GM23338 (cell line): ENCODE measurements around the gene DRD2. TPM values are rescaled to one million over a fixed set of nuclear protein-coding genes. Genes with fewer than 3 reads are reported as not detected.

Source experiments
- ATAC-seq: fragments of 200-7000 bp; cut with Tn5 transposase; 3 replicates; pipeline ENCODE4 v1.9.1; 2020
- DNase-seq: peaks from one replicate; pipeline ENCODE4 v3.0.0-alpha.2; 2015; ENCODE audit warnings: low spot score
- H2AFZ ChIP-seq: fragments of 200-600 bp; sonication (generic); 2 replicates; pipeline ENCODE4 v1.8.0; 2016; ENCODE audit warnings: antibody characterized with exemption, mild to moderate bottlenecking, moderate library complexity
- H3F3A ChIP-seq: fragments of 200-600 bp; sonication (generic); replicated peaks from 2 replicates; pipeline ENCODE4 v1.8.0; 2017; ENCODE audit warnings: antibody characterized with exemption, mixed run types, low read depth
- H3K27ac ChIP-seq: fragments of 200-600 bp; sonication (generic); 2 replicates; pipeline ENCODE4 v1.6.1; 2016; ENCODE audit warnings: low read depth
- H3K27me3 ChIP-seq: fragments of 200-600 bp; sonication (generic); 2 replicates; pipeline ENCODE4 v1.8.0; 2016; ENCODE audit warnings: mild to moderate bottlenecking, mixed run types, moderate library complexity; ENCODE audit not compliant: insufficient read depth
- H3K36me3 ChIP-seq: fragments of 200-600 bp; sonication (generic); 2 replicates; pipeline ENCODE4 v1.8.0; 2016; ENCODE audit warnings: mild to moderate bottlenecking; ENCODE audit not compliant: insufficient read depth
- H3K4me1 ChIP-seq: fragments of 200-600 bp; sonication (generic); 2 replicates; pipeline ENCODE4 v1.8.0; 2016; ENCODE audit warnings: mild to moderate bottlenecking, moderate library complexity; ENCODE audit not compliant: insufficient read depth
- H3K4me2 ChIP-seq: fragments of 200-600 bp; sonication (generic); 2 replicates; pipeline ENCODE4 v1.7.1; 2017; ENCODE audit warnings: mixed run types
- H3K4me3 ChIP-seq: fragments of 200-600 bp; sonication (generic); 2 replicates; pipeline ENCODE4 v1.6.1; 2016; ENCODE audit warnings: mixed run types
- H3K79me2 ChIP-seq: fragments of 200-600 bp; sonication (generic); replicated peaks from 2 replicates; pipeline ENCODE4 v1.8.0; 2017; ENCODE audit warnings: mild to moderate bottlenecking; ENCODE audit not compliant: insufficient read depth
- H3K9me2 ChIP-seq: fragments of 200-600 bp; sonication (generic); 2 replicates; pipeline ENCODE4 v1.8.0; 2017; ENCODE audit not compliant: insufficient read depth
- H4K20me1 ChIP-seq: fragments of 200-600 bp; sonication (generic); replicated peaks from 2 replicates; pipeline ENCODE4 v1.8.0; 2017; ENCODE audit warnings: mild to moderate bottlenecking; ENCODE audit not compliant: insufficient read depth
- H3K27ac Mint-ChIP-seq: 2 replicates; pipeline ENCODE4 v1.8.0; 2020; ENCODE audit warnings: inconsistent platforms, mild to moderate bottlenecking, moderate library complexity, mixed read lengths
- H3K27me3 Mint-ChIP-seq: 3 replicates; pipeline ENCODE4 v1.8.0; 2022; ENCODE audit warnings: low read depth, mild to moderate bottlenecking, moderate library complexity, mixed read lengths, inconsistent platforms; ENCODE audit not compliant: insufficient read depth, poor library complexity
- H3K36me3 Mint-ChIP-seq: 3 replicates; pipeline ENCODE4 v1.8.0; 2021; ENCODE audit warnings: low read depth, mild to moderate bottlenecking, inconsistent platforms, moderate library complexity, mixed read lengths
- H3K4me1 Mint-ChIP-seq: 3 replicates; pipeline ENCODE4 v1.8.0; 2020; ENCODE audit warnings: mild to moderate bottlenecking, inconsistent platforms, mixed read lengths
- H3K4me3 Mint-ChIP-seq: 3 replicates; pipeline ENCODE4 v1.8.0; 2021; ENCODE audit warnings: moderate library complexity, mild to moderate bottlenecking, inconsistent platforms, mixed read lengths
- H3K9me3 Mint-ChIP-seq: 3 replicates; pipeline ENCODE4 v1.8.0; 2020; ENCODE audit warnings: moderate library complexity, mild to moderate bottlenecking, inconsistent platforms, mixed read lengths
- CREB1 ChIP-seq: fragments of 250-450 bp; sonication (Bioruptor Pico); IDR thresholded peaks from 2 replicates; pipeline ENCODE4 v1.5.0; 2020; ENCODE audit warnings: low read depth, mild to moderate bottlenecking, moderate library complexity
- EZH2 ChIP-seq: fragments of 200-600 bp; sonication (generic); IDR thresholded peaks from one replicate; pipeline ENCODE4 v1.8.0; 2017; ENCODE audit warnings: antibody characterized with exemption, mild to moderate bottlenecking, low read depth; ENCODE audit not compliant: unreplicated experiment
- EZH2phosphoT487 ChIP-seq: fragments of 200-600 bp; sonication (generic); IDR thresholded peaks from one replicate; pipeline ENCODE4 v1.8.1; 2018; ENCODE audit warnings: antibody characterized with exemption; ENCODE audit not compliant: unreplicated experiment
- JUNB ChIP-seq: IDR thresholded peaks from one replicate; pipeline ENCODE4 v1.6.1; 2016; ENCODE audit warnings: antibody characterized with exemption; ENCODE audit not compliant: unreplicated experiment
- NANOG ChIP-seq: IDR thresholded peaks from 2 replicates; pipeline ENCODE4 v1.6.1; 2016; ENCODE audit warnings: antibody characterized with exemption, borderline replicate concordance
- POLR2AphosphoS5 ChIP-seq: IDR thresholded peaks from 2 replicates; pipeline ENCODE4 v1.6.1; 2016; ENCODE audit warnings: antibody characterized with exemption, low read depth
- STAT1 ChIP-seq: IDR thresholded peaks from one replicate; pipeline ENCODE4 v1.6.1; 2016; ENCODE audit warnings: antibody characterized with exemption; ENCODE audit not compliant: unreplicated experiment
- ZNF114 ChIP-seq: fragments of 250-450 bp; sonication (Bioruptor Pico); IDR thresholded peaks from 2 replicates; pipeline ENCODE4 v1.5.0; 2020; ENCODE audit warnings: mild to moderate bottlenecking, moderate library complexity
- ZNF331 ChIP-seq: fragments of 250-450 bp; sonication (Bioruptor Pico); IDR thresholded peaks from 2 replicates; pipeline ENCODE4 v1.5.0; 2020; ENCODE audit warnings: low read depth, mild to moderate bottlenecking, moderate library complexity
- polyA plus RNA-seq: library from polyadenylated mRNA; unstranded; fragments of >200 nt; fragmentation: Nextera tagmentation; extraction: Ambion mirVana; gene quantifications from 2 replicates; pipeline ENCODE4 v1.2.1, GENCODE V29; 2016
- total RNA-seq: library from RNA; depleted of rRNA; stranded (reverse); fragments of >200 nt; shearing (Covaris generic); gene quantifications from 2 replicates; pipeline ENCODE4 v1.2.3, GENCODE V29; 2014
- TF ChIP-seq, protein P1 (sequence below): fragments of 250-450 bp; sonication (Bioruptor Pico); IDR thresholded peaks from 2 replicates; pipeline ENCODE4 v1.5.0; 2020; ENCODE audit warnings: mild to moderate bottlenecking, moderate library complexity
- TF ChIP-seq, protein P2 (sequence below), 2 experiments: fragments of 200-600 bp in 1 of 2; sonication (generic) in 1 of 2; conservative IDR thresholded peaks; 2 replicates each; pipeline versions ENCODE4 v1.5.1 to v1.6.1; 2016 to 2017; ENCODE audit warnings: antibody characterized with exemption in 2 of 2, low read depth in 2 of 2, mild to moderate bottlenecking in 2 of 2, moderate library complexity in 1 of 2
- TF ChIP-seq, protein P3 (sequence below): IDR thresholded peaks from 2 replicates; pipeline ENCODE4 v1.6.1; 2016; ENCODE audit warnings: antibody characterized with exemption
- TF ChIP-seq, protein P4 (sequence below): IDR thresholded peaks from one replicate; pipeline ENCODE4 v1.6.1; 2018; ENCODE audit warnings: antibody characterized with exemption; ENCODE audit not compliant: unreplicated experiment

DRD2 gene
- total and polyA plus RNA-seq, 2 experiments from 2014 or later = 0.21 to 0.66 TPM

DNA sequence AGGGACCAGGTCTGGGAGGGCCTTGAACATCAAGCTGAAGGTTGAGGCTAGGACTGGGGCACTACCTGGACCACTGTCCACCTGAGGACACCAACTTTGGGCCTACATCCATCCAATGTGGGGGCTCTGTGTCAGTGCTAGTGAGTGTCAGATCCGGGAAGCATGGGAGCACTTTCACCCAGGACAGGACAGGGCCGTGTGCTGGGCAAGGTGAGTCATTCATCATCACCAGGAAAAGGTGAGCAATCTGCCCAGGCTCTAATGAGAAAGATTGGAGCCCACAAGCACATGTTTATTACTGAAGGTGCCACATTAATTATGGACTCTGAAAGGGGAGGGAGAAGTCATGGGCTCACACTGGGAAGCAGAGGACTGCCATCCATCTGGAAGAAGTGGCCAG, 39.7 kb upstream of the DRD2 start:
- H3K4me1 ChIP-seq = no peaks in the 10 kb centered on the region
- no peak overlapping the region for H3K27ac ChIP-seq
- no peaks in the 10 kb centered on the region for H3K36me3 ChIP-seq
- no peak overlapping the region for H3K4me3 ChIP-seq
- Mint-ChIP-seq H3K4me3 (no peak overlapping the region), H3K27me3 (no peaks in the 10 kb centered on the region), H3K4me1 (no peaks in the 10 kb centered on the region; the same call in 2 of the 3 replicates), H3K9me3 (no peaks in the 10 kb centered on the region), H3K27ac (no peak overlapping the region), H3K36me3 (no peaks in the 10 kb centered on the region)
- peaks cover 12% of the 10 kb centered on the region for H3K9me2 ChIP-seq
- no peaks in the 10 kb centered on the region for H3K27me3 ChIP-seq
- no peaks in the 10 kb centered on the region for H3F3A ChIP-seq
- no peak for TF ChIP-seq CREB1 (CRISPR knock-in tag)
- TF ChIP-seq, protein P1, sequence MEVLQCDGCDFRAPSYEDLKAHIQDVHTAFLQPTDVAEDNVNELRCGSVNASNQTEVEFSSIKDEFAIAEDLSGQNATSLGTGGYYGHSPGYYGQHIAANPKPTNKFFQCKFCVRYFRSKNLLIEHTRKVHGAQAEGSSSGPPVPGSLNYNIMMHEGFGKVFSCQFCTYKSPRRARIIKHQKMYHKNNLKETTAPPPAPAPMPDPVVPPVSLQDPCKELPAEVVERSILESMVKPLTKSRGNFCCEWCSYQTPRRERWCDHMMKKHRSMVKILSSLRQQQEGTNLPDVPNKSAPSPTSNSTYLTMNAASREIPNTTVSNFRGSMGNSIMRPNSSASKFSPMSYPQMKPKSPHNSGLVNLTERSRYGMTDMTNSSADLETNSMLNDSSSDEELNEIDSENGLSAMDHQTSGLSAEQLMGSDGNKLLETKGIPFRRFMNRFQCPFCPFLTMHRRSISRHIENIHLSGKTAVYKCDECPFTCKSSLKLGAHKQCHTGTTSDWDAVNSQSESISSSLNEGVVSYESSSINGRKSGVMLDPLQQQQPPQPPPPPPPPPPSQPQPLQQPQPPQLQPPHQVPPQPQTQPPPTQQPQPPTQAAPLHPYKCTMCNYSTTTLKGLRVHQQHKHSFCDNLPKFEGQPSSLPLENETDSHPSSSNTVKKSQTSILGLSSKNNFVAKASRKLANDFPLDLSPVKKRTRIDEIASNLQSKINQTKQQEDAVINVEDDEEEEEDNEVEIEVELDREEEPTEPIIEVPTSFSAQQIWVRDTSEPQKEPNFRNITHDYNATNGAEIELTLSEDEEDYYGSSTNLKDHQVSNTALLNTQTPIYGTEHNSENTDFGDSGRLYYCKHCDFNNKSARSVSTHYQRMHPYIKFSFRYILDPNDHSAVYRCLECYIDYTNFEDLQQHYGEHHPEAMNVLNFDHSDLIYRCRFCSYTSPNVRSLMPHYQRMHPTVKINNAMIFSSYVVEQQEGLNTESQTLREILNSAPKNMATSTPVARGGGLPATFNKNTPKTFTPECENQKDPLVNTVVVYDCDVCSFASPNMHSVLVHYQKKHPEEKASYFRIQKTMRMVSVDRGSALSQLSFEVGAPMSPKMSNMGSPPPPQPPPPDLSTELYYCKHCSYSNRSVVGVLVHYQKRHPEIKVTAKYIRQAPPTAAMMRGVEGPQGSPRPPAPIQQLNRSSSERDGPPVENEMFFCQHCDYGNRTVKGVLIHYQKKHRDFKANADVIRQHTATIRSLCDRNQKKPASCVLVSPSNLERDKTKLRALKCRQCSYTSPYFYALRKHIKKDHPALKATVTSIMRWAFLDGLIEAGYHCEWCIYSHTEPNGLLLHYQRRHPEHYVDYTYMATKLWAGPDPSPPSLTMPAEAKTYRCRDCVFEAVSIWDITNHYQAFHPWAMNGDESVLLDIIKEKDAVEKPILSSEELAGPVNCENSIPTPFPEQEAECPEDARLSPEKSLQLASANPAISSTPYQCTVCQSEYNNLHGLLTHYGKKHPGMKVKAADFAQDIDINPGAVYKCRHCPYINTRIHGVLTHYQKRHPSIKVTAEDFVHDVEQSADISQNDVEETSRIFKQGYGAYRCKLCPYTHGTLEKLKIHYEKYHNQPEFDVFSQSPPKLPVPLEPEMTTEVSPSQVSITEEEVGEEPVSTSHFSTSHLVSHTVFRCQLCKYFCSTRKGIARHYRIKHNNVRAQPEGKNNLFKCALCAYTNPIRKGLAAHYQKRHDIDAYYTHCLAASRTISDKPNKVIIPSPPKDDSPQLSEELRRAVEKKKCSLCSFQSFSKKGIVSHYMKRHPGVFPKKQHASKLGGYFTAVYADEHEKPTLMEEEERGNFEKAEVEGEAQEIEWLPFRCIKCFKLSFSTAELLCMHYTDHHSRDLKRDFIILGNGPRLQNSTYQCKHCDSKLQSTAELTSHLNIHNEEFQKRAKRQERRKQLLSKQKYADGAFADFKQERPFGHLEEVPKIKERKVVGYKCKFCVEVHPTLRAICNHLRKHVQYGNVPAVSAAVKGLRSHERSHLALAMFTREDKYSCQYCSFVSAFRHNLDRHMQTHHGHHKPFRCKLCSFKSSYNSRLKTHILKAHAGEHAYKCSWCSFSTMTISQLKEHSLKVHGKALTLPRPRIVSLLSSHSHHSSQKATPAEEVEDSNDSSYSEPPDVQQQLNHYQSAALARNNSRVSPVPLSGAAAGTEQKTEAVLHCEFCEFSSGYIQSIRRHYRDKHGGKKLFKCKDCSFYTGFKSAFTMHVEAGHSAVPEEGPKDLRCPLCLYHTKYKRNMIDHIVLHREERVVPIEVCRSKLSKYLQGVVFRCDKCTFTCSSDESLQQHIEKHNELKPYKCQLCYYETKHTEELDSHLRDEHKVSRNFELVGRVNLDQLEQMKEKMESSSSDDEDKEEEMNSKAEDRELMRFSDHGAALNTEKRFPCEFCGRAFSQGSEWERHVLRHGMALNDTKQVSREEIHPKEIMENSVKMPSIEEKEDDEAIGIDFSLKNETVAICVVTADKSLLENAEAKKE (CRISPR knock-in tag) = no peak
- TF ChIP-seq EZH2 = no peak
- no peak for TF ChIP-seq STAT1
- TF ChIP-seq, protein P2, sequence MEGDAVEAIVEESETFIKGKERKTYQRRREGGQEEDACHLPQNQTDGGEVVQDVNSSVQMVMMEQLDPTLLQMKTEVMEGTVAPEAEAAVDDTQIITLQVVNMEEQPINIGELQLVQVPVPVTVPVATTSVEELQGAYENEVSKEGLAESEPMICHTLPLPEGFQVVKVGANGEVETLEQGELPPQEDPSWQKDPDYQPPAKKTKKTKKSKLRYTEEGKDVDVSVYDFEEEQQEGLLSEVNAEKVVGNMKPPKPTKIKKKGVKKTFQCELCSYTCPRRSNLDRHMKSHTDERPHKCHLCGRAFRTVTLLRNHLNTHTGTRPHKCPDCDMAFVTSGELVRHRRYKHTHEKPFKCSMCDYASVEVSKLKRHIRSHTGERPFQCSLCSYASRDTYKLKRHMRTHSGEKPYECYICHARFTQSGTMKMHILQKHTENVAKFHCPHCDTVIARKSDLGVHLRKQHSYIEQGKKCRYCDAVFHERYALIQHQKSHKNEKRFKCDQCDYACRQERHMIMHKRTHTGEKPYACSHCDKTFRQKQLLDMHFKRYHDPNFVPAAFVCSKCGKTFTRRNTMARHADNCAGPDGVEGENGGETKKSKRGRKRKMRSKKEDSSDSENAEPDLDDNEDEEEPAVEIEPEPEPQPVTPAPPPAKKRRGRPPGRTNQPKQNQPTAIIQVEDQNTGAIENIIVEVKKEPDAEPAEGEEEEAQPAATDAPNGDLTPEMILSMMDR (conservative IDR thresholded peaks at IDR 0.05; ENCODE audit: low read depth in 2 of 2) = no peak
- TF ChIP-seq ZNF114 (CRISPR knock-in tag) = no peak
- TF ChIP-seq EZH2phosphoT487 = no peak
- TF ChIP-seq JUNB = no peak
- TF ChIP-seq, protein P3, sequence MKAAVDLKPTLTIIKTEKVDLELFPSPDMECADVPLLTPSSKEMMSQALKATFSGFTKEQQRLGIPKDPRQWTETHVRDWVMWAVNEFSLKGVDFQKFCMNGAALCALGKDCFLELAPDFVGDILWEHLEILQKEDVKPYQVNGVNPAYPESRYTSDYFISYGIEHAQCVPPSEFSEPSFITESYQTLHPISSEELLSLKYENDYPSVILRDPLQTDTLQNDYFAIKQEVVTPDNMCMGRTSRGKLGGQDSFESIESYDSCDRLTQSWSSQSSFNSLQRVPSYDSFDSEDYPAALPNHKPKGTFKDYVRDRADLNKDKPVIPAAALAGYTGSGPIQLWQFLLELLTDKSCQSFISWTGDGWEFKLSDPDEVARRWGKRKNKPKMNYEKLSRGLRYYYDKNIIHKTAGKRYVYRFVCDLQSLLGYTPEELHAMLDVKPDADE = no peak
- TF ChIP-seq POLR2AphosphoS5 = no peak
- TF ChIP-seq ZNF331 (CRISPR knock-in tag) = no peak
- TF ChIP-seq, protein P4, sequence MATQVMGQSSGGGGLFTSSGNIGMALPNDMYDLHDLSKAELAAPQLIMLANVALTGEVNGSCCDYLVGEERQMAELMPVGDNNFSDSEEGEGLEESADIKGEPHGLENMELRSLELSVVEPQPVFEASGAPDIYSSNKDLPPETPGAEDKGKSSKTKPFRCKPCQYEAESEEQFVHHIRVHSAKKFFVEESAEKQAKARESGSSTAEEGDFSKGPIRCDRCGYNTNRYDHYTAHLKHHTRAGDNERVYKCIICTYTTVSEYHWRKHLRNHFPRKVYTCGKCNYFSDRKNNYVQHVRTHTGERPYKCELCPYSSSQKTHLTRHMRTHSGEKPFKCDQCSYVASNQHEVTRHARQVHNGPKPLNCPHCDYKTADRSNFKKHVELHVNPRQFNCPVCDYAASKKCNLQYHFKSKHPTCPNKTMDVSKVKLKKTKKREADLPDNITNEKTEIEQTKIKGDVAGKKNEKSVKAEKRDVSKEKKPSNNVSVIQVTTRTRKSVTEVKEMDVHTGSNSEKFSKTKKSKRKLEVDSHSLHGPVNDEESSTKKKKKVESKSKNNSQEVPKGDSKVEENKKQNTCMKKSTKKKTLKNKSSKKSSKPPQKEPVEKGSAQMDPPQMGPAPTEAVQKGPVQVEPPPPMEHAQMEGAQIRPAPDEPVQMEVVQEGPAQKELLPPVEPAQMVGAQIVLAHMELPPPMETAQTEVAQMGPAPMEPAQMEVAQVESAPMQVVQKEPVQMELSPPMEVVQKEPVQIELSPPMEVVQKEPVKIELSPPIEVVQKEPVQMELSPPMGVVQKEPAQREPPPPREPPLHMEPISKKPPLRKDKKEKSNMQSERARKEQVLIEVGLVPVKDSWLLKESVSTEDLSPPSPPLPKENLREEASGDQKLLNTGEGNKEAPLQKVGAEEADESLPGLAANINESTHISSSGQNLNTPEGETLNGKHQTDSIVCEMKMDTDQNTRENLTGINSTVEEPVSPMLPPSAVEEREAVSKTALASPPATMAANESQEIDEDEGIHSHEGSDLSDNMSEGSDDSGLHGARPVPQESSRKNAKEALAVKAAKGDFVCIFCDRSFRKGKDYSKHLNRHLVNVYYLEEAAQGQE = no peak
- TF ChIP-seq NANOG = no peak
- no peaks in the 10 kb centered on the region for H4K20me1 ChIP-seq
- DNase-seq (no peak), ATAC-seq (no peak)
- no peaks in the 10 kb centered on the region for H3K79me2 ChIP-seq
- no peak overlapping the region for H2AFZ ChIP-seq
- no peak overlapping the region for H3K4me2 ChIP-seq
